Measurements from ENCODE around the gene SSBP4. TPM values are rescaled to one million over a fixed set of nuclear protein-coding genes. Genes with fewer than 3 reads are reported as not detected.
A peak's percentile ranks its signal among the peaks of the same experiment; 100 is the strongest.

The SSBP4 gene
- total and polyA plus RNA-seq, 9 of the 15 experiments (the other 6 are each of a cell fraction or from before 2014, with no cell fraction given), result 1.1 to 189 (median 39.0) TPM

DNA sequence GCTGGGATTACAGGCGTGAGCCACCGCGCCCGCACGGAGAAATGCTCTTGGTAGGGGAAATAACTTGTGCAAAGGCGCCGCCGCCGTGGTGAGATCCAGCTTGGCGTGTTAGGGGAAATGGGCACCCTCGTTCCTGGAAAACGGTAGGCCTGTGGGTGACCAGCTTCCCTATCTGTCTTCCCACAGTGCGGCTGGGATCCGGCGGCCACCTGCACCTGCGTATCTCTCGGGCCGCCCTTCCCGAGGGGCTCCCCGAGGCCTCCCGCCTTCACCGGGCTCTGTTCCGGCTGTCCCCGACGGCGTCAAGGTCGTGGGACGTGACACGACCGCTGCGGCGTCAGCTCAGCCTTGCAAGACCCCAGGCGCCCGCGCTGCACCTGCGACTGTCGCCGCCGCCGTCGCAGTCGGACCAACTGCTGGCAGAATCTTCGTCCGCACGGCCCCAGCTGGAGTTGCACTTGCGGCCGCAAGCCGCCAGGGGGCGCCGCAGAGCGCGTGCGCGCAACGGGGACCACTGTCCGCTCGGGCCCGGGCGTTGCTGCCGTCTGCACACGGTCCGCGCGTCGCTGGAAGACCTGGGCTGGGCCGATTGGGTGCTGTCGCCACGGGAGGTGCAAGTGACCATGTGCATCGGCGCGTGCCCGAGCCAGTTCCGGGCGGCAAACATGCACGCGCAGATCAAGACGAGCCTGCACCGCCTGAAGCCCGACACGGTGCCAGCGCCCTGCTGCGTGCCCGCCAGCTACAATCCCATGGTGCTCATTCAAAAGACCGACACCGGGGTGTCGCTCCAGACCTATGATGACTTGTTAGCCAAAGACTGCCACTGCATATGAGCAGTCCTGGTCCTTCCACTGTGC, 30.9 kb upstream of the SSBP4 start (continued):
- TF ChIP-seq BHLHE40 (IDR thresholded peaks at IDR 0.05; ENCODE audit: low read length) (peak; percentile 86), YY1 (IDR thresholded peaks at IDR 0.05; ENCODE audit: borderline replicate concordance in 1 of 3, control insufficient read depth in 1 of 3, extremely low read depth in 1 of 3, insufficient read depth in 3 of 3, insufficient read length in 1 of 3, insufficient replicate concordance in 2 of 3, low read depth in 1 of 3, low read length in 2 of 3) (peak in 2 of 3 experiments; percentile 34 to 62), CREB3L1 (IDR thresholded peaks at IDR 0.05; ENCODE audit: borderline replicate concordance, low read depth) (peak; percentile 52; the same call in 1 of the 2 replicates), DACH1 (IDR thresholded peaks at IDR 0.05; ENCODE audit: partially characterized antibody) (peak; percentile 64), HLTF (IDR thresholded peaks at IDR 0.05) (peak; percentile 43; the same call in 1 of the 2 replicates), ELK1 (CRISPR knock-in tag; IDR thresholded peaks at IDR 0.05) (no peak), MBD1 (CRISPR knock-in tag; IDR thresholded peaks at IDR 0.05) (peak; percentile 25; the same call in 1 of the 2 replicates), GATAD2B (IDR thresholded peaks at IDR 0.05; ENCODE audit: borderline replicate concordance) (0 out of 2 replicates have a peak, but pooled peaks have one; percentile 43), ZC3H8 (IDR thresholded peaks at IDR 0.05) (no peak), HNRNPK (IDR thresholded peaks at IDR 0.05; ENCODE audit: low read depth, low read length, poor library complexity, severe bottlenecking) (peak; percentile 76), MEIS2 (IDR thresholded peaks at IDR 0.05; ENCODE audit: partially characterized antibody) (peak; percentile 30), KDM2B (CRISPR knock-in tag; IDR thresholded peaks at IDR 0.05) (0 out of 2 replicates have a peak, but pooled peaks have one; percentile 8), CREBBP (IDR thresholded peaks at IDR 0.05; ENCODE audit: low read depth, low read length) (no peak), RHOXF2B (CRISPR knock-in tag; conservative IDR thresholded peaks at IDR 0.05) (no peak), ZNF551 (CRISPR knock-in tag; IDR thresholded peaks at IDR 0.05) (no peak), POU5F1 (IDR thresholded peaks at IDR 0.05; ENCODE audit: borderline replicate concordance, low read depth, low read length, partially characterized antibody) (no peak), HMG20A (CRISPR knock-in tag; conservative IDR thresholded peaks at IDR 0.05) (no peak), ZNF583 (CRISPR knock-in tag; IDR thresholded peaks at IDR 0.05) (peak; percentile 70; the same call in 1 of the 2 replicates), ZNF586 (CRISPR knock-in tag; conservative IDR thresholded peaks at IDR 0.05) (no peak), KDM5B (IDR thresholded peaks at IDR 0.05; ENCODE audit: insufficient replicate concordance, low read depth, low read length) (peak; percentile 73)
- TF ChIP-seq, protein P1, sequence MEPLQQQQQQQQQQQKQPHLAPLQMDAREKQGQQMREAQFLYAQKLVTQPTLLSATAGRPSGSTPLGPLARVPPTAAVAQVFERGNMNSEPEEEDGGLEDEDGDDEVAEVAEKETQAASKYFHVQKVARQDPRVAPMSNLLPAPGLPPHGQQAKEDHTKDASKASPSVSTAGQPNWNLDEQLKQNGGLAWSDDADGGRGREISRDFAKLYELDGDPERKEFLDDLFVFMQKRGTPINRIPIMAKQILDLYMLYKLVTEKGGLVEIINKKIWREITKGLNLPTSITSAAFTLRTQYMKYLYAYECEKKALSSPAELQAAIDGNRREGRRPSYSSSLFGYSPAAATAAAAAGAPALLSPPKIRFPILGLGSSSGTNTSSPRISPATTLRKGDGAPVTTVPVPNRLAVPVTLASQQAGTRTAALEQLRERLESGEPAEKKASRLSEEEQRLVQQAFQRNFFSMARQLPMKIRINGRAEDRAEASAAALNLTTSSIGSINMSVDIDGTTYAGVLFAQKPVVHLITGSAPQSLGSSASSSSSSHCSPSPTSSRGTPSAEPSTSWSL (CRISPR knock-in tag; IDR thresholded peaks at IDR 0.05; ENCODE audit: borderline replicate concordance), result no peak

Data from K562 (cell line).